HEK293 (cell line): Measurements from ENCODE around the gene NUDT22.

Experiments
- KLF9 ChIP-seq: fragments of 450-650 bp; formaldehyde crosslinking; IDR thresholded peaks from 2 replicates; pipeline ENCODE4 v1.5.1; 2016; ENCODE audit warnings: missing biosample characterization, missing genetic modification characterization, low read depth
- PBX3 ChIP-seq: sonication (generic); formaldehyde crosslinking; IDR thresholded peaks from 2 replicates; pipeline ENCODE4 v1.8.1; 2022; ENCODE audit warnings: mild to moderate bottlenecking, moderate library complexity, missing genetic modification reagents
- SETDB1 ChIP-seq: IDR thresholded peaks from one replicate; pipeline ENCODE4 v1.6.1; 2017; ENCODE audit warnings: mild to moderate bottlenecking, low read length, moderate library complexity, mixed read lengths; ENCODE audit not compliant: insufficient read length
- ZNF114 ChIP-seq: fragments of 450-650 bp; formaldehyde crosslinking; IDR thresholded peaks from 2 replicates; pipeline ENCODE4 v1.5.0; 2017; ENCODE audit warnings: missing biosample characterization, missing genetic modification characterization
- ZNF394 ChIP-seq: fragments of 450-650 bp; formaldehyde crosslinking; IDR thresholded peaks from 2 replicates; pipeline ENCODE4 v1.5.1; 2016; ENCODE audit warnings: missing biosample characterization, missing genetic modification characterization, mild to moderate bottlenecking, moderate library complexity, borderline replicate concordance
- ZSCAN30 ChIP-seq: fragments of 450-650 bp; IDR thresholded peaks from 2 replicates; pipeline ENCODE4 v1.5.1; 2018; ENCODE audit warnings: missing biosample characterization, mild to moderate bottlenecking, missing genetic modification characterization, moderate library complexity
- TF ChIP-seq, protein P1 (sequence below): fragments of 450-650 bp; formaldehyde crosslinking; IDR thresholded peaks from 2 replicates; pipeline ENCODE4 v1.5.1; 2016; ENCODE audit warnings: missing biosample characterization, missing genetic modification characterization
- TF ChIP-seq, protein P2 (sequence below): fragments of 450-650 bp; formaldehyde crosslinking; IDR thresholded peaks from 2 replicates; pipeline ENCODE4 v1.5.1; 2017; ENCODE audit warnings: missing biosample characterization, missing genetic modification characterization
- TF ChIP-seq, protein P3 (sequence below): fragments of 450-650 bp; formaldehyde crosslinking; IDR thresholded peaks from 2 replicates; pipeline ENCODE4 v1.5.1; 2016; ENCODE audit warnings: missing biosample characterization, missing genetic modification characterization

DNA sequence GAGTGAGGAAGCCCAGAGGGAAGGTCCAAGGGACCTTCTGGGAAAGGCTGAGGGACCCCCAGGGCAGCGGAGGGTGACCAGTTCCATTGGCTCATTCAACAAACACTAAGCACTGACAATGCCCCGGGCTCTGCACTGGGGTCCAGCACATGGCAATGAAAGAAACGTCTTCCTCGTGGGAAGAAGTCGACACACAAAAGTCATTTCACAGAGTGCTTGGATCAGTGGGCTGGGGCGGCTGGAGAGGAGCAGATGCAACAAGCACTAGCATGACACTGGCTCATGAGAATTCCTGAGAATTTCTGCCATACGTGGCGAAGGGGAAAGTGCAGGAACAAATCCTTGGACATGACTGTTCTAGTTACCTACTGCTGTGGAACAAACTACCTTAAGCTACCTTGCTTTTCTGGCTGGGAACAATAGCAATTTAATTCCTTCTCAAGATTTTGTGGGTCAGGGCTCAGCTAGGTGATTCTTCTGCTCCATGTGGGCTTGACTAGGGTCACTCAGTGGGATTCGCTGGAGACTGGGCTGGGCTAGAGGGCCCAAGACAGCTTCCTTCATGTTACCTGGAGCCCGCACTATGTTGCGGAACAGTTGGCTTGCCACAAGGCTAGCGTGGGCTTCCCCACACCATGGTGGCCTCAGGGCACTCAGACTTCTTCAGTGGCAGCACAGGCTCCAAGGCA lies 47.0 kb upstream of the NUDT22 start:
- TF ChIP-seq, protein P1, sequence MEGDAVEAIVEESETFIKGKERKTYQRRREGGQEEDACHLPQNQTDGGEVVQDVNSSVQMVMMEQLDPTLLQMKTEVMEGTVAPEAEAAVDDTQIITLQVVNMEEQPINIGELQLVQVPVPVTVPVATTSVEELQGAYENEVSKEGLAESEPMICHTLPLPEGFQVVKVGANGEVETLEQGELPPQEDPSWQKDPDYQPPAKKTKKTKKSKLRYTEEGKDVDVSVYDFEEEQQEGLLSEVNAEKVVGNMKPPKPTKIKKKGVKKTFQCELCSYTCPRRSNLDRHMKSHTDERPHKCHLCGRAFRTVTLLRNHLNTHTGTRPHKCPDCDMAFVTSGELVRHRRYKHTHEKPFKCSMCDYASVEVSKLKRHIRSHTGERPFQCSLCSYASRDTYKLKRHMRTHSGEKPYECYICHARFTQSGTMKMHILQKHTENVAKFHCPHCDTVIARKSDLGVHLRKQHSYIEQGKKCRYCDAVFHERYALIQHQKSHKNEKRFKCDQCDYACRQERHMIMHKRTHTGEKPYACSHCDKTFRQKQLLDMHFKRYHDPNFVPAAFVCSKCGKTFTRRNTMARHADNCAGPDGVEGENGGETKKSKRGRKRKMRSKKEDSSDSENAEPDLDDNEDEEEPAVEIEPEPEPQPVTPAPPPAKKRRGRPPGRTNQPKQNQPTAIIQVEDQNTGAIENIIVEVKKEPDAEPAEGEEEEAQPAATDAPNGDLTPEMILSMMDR (tag by site-specific recombination), result no peak
- TF ChIP-seq ZNF394 (tag by site-specific recombination) (no peak), PBX3 (CRISPR knock-in tag) (no peak), KLF9 (tag by site-specific recombination) (no peak), ZSCAN30 (tag by site-specific recombination) (no peak), ZNF114 (no peak), SETDB1 (no peak)
- TF ChIP-seq, protein P2, sequence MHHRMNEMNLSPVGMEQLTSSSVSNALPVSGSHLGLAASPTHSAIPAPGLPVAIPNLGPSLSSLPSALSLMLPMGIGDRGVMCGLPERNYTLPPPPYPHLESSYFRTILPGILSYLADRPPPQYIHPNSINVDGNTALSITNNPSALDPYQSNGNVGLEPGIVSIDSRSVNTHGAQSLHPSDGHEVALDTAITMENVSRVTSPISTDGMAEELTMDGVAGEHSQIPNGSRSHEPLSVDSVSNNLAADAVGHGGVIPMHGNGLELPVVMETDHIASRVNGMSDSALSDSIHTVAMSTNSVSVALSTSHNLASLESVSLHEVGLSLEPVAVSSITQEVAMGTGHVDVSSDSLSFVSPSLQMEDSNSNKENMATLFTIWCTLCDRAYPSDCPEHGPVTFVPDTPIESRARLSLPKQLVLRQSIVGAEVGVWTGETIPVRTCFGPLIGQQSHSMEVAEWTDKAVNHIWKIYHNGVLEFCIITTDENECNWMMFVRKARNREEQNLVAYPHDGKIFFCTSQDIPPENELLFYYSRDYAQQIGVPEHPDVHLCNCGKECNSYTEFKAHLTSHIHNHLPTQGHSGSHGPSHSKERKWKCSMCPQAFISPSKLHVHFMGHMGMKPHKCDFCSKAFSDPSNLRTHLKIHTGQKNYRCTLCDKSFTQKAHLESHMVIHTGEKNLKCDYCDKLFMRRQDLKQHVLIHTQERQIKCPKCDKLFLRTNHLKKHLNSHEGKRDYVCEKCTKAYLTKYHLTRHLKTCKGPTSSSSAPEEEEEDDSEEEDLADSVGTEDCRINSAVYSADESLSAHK (tag by site-specific recombination), result no peak
- TF ChIP-seq, protein P3, sequence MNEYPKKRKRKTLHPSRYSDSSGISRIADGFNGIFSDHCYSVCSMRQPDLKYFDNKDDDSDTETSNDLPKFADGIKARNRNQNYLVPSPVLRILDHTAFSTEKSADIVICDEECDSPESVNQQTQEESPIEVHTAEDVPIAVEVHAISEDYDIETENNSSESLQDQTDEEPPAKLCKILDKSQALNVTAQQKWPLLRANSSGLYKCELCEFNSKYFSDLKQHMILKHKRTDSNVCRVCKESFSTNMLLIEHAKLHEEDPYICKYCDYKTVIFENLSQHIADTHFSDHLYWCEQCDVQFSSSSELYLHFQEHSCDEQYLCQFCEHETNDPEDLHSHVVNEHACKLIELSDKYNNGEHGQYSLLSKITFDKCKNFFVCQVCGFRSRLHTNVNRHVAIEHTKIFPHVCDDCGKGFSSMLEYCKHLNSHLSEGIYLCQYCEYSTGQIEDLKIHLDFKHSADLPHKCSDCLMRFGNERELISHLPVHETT (tag by site-specific recombination), result no peak
